NB4 (cell line): ENCODE data around the gene DTNA.

Experiments used
- POLR2A ChIP-seq: IDR thresholded peaks from 2 replicates; pipeline ENCODE4 v1.6.1; 2011; ENCODE audit warnings: mild to moderate bottlenecking; ENCODE audit not compliant: insufficient read length; ENCODE audit errors: extremely low read depth
- TF ChIP-seq, protein P1 (sequence below): IDR thresholded peaks from one replicate; pipeline ENCODE4 v1.5.1; 2012; ENCODE audit warnings: low read depth, low read length

- TF ChIP-seq, protein P1, sequence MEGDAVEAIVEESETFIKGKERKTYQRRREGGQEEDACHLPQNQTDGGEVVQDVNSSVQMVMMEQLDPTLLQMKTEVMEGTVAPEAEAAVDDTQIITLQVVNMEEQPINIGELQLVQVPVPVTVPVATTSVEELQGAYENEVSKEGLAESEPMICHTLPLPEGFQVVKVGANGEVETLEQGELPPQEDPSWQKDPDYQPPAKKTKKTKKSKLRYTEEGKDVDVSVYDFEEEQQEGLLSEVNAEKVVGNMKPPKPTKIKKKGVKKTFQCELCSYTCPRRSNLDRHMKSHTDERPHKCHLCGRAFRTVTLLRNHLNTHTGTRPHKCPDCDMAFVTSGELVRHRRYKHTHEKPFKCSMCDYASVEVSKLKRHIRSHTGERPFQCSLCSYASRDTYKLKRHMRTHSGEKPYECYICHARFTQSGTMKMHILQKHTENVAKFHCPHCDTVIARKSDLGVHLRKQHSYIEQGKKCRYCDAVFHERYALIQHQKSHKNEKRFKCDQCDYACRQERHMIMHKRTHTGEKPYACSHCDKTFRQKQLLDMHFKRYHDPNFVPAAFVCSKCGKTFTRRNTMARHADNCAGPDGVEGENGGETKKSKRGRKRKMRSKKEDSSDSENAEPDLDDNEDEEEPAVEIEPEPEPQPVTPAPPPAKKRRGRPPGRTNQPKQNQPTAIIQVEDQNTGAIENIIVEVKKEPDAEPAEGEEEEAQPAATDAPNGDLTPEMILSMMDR: no peak
- TF ChIP-seq POLR2A: no peak
Measured at GRCh38 chr18:34771958-34772357, 61.9 kb downstream of the DTNA start.
